NCI-H82 treated with DMSO at 0.1 percent for 48 hours (cell line): Measurements from ENCODE around the gene ENTHD1.
"Not testable (repeated sequence)": the region's sequence is repeated elsewhere in the genome, so short reads cannot be mapped to it uniquely, and the experiment has no call there.

ENCODE experiments used
- DNase-seq: peaks from one replicate; lab custom pipeline; 2025; ENCODE audit not compliant: unreplicated experiment; lab: John Stamatoyannopoulos, UW

ENTHD1 gene

DNA sequence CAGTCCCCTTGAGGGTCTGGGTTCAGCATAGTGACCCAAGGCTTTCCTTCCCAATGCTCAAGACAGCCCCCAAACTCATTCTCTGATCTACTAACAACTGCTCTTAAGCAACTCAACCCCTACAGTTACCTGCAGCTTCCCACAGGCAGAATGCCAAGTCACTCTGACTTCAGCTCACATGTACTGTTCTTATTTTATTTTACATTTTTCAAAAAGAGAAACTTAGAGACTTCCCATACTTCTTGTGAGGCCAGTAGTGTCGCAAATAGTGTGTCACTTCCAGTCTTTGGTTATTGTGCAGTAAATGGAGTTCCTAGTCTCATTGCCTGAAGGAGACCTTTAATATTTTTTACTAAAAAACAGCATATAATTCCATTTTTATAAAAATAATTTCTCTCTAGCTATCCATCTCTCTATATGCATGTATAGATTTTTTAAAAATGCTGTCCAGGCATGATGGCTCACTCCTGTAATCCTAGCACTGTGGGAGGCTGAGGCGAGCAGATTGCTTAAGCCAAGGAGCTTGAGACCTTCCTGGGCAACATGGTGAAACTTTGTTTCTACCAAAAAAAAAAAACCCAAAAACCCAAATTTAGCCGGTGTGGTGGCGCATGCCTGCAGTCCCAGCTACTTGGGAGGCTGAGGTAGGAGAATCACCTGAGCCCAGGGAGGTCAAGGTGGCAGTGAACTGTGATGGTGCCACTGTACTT lies 41.8 kb downstream of the ENTHD1 start:
- no peak for DNase-seq

GRCh38 chr22:39847477-39847876 lies 46.1 kb downstream of the ENTHD1 start:
- no peak for DNase-seq

DNA sequence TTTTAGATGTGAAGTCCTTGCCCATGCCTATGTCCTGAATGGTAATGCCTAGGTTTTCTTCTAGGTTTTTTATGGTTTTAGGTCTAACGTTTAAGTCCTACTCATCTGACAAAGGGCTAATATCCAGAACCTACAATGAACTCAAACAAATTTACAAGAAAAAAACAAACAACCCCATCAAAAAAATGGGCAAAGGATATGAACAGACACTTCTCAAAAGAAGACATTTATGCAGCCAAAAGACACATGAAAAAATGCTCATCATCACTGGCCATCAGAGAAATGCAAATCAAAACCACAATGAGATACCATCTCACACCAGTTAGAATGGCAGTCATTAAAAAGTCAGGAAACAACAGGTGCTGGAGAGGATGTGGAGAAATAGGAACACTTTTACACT lies 47.0 kb downstream of the ENTHD1 start:
- DNase-seq = not testable (repeated sequence)

- no peak for DNase-seq
Measured at GRCh38 chr22:39845529-39845928, 48.0 kb downstream of the ENTHD1 start.

GRCh38 chr22:39839917-39840510 lies 53.5 kb downstream of the ENTHD1 start:
- no peak for DNase-seq

GRCh38 chr22:39839204-39839603 lies 54.4 kb downstream of the ENTHD1 start:
- no peak for DNase-seq

- no peak for DNase-seq
Measured at GRCh38 chr22:39833610-39834009, 60.0 kb downstream of the ENTHD1 start.

GRCh38 chr22:39833093-39833492 lies 60.5 kb downstream of the ENTHD1 start:
- DNase-seq = no peak

DNA sequence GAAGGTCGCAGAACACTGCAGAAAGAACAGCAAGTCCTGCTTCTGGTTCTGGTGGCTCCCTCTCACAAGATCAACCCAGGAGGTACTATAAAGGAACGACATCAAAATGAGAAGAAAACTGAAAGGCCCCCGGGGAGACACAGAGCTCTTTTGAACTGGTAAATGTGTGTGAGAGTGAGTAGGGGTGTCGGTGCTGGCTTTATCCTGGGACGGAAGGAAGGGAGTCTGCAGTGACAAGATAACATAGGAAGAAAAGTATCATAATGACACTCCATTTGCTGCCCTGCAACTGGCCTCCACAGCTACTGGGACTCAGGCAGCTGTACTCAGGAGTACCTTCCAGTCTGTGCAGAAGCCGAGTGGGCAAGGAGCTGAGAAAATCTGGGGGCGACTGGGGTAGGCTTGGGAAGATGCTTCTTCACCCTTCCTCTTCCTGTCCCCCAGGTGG lies 60.9 kb downstream of the ENTHD1 start:
- no peak for DNase-seq

GRCh38 chr22:39825661-39826102 lies 67.9 kb downstream of the ENTHD1 start:
- DNase-seq = no peak

DNA sequence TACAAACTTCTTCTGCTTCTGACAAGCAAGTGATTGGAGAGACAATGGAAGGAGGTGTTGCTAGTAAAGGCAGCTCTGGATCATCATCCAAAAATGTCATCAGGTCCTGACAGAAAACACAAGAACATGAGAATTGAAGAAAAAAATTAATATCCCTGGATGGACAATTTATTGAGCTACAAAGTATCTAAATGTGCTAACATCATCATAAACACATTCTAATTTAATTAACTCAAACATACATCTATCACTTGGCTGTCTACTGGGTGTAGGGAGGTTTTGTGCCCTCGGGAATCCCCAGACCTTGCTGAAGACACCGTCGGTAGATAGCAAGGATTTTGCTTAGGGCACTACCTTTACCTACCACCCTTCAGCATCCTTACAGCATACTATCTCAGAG lies 72.6 kb downstream of the ENTHD1 start:
- DNase-seq = no peak

DNA sequence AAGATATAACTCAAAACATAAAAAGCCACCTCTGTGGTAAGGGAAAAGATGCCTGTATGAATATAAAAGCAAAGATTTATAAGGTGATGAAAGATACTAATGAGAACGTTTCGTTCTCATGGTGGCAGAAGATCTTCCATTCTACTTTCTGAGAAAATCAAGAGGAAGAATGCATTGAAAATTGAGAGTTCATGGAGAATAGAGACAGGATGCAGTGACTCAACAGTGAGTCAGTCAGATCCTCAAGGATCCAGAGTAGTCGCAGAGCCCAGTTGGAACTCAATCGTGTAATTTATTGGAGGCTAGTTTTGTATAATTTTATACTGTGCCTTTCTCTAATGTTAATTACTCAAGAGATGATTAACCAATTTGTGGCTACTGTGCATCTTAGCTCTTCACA lies 73.3 kb downstream of the ENTHD1 start:
- DNase-seq = no peak

DNA sequence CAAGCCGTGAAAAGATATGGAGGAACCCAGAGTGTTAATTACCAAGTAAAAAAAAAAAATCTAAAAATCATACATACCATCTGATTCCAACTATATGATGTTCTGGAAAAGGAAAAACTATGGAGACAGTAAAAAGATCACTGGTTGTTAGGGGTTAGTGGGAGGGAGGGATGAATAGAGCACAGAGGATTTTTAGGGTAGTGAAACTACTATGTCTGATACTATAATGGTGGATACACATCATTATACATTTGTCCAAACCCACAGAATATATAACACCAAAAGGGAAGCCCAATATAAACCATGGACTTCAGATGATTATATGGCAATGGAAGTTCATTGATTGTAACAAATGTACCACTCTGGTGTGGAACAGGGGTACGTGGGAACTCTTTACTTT lies 74.1 kb downstream of the ENTHD1 start:
- DNase-seq = no peak

GRCh38 chr22:39818094-39818493 lies 75.5 kb downstream of the ENTHD1 start:
- DNase-seq = no peak

GRCh38 chr22:39815932-39816331 lies 77.6 kb downstream of the ENTHD1 start:
- no peak for DNase-seq

GRCh38 chr22:39814899-39815298 lies 78.7 kb downstream of the ENTHD1 start:
- DNase-seq = no peak

GRCh38 chr22:39809772-39810557 lies 83.6 kb downstream of the ENTHD1 start:
- DNase-seq = no peak

GRCh38 chr22:39808081-39808480 lies 85.5 kb downstream of the ENTHD1 start:
- DNase-seq = peak; percentile 2

- no peak for DNase-seq
Measured at GRCh38 chr22:39806109-39806508, 87.5 kb downstream of the ENTHD1 start.

GRCh38 chr22:39805117-39805516 lies 88.4 kb downstream of the ENTHD1 start:
- DNase-seq = no peak

GRCh38 chr22:39802682-39803081 lies 90.9 kb downstream of the ENTHD1 start:
- no peak for DNase-seq
